Fibroblast of skin of right quadriceps (primary cell): ENCODE data around the gene B3GALT6.

Experiments
- DNase-seq: peaks from one replicate; pipeline ENCODE4 v3.0.0-alpha.2; 2013

Gene B3GALT6

GRCh38 chr1:1202831-1203560, 29.0 kb upstream of the B3GALT6 start:
- no peak for DNase-seq

- DNase-seq = no peak
Observed at GRCh38 chr1:1203561-1204424, 28.2 kb upstream of the B3GALT6 start.

GRCh38 chr1:1204425-1204920, 27.6 kb upstream of the B3GALT6 start:
- no peak for DNase-seq

GRCh38 chr1:1204998-1205768, 26.9 kb upstream of the B3GALT6 start:
- no peak for DNase-seq

GRCh38 chr1:1205769-1206375, 26.2 kb upstream of the B3GALT6 start:
- no peak for DNase-seq

GRCh38 chr1:1206376-1206965, 25.6 kb upstream of the B3GALT6 start, which contains the start of gene TNFRSF18:
Gene TNFRSF18 (minus strand): TSS chr1:1206592. CDS start chr1:1206571, 21 bp downstream.
- no peak for DNase-seq

GRCh38 chr1:1206966-1207531, 25.0 kb upstream of the B3GALT6 start:
- no peak for DNase-seq

- no peak for DNase-seq
Observed at GRCh38 chr1:1207571-1207892, 24.5 kb upstream of the B3GALT6 start.

GRCh38 chr1:1208713-1209433, 23.2 kb upstream of the B3GALT6 start:
- peak; percentile 27 for DNase-seq

GRCh38 chr1:1210726-1211540, 21.1 kb upstream of the B3GALT6 start:
- DNase-seq = no peak

- no peak for DNase-seq
Observed at GRCh38 chr1:1211541-1212441, 20.2 kb upstream of the B3GALT6 start.

- no peak for DNase-seq
Observed at GRCh38 chr1:1212780-1213344, 19.2 kb upstream of the B3GALT6 start.

GRCh38 chr1:1213345-1214265, 18.4 kb upstream of the B3GALT6 start, which contains the start of gene TNFRSF4:
Gene TNFRSF4 (minus strand): TSS chr1:1214153. CDS start chr1:1214127, 26 bp downstream.
- no peak for DNase-seq

- DNase-seq = no peak
Observed at GRCh38 chr1:1215080-1215676, 16.9 kb upstream of the B3GALT6 start.

GRCh38 chr1:1215881-1216605, 16.0 kb upstream of the B3GALT6 start:
- DNase-seq = no peak
